ENCODE measurements around the gene CCDC85C. TPM values are rescaled to one million over a fixed set of nuclear protein-coding genes. Genes with fewer than 3 reads are reported as not detected.

Gene CCDC85C
- total and polyA plus RNA-seq, 2 of the 4 experiments (the other 2 are of a cell fraction) = 16.0 to 19.0 TPM

DNA sequence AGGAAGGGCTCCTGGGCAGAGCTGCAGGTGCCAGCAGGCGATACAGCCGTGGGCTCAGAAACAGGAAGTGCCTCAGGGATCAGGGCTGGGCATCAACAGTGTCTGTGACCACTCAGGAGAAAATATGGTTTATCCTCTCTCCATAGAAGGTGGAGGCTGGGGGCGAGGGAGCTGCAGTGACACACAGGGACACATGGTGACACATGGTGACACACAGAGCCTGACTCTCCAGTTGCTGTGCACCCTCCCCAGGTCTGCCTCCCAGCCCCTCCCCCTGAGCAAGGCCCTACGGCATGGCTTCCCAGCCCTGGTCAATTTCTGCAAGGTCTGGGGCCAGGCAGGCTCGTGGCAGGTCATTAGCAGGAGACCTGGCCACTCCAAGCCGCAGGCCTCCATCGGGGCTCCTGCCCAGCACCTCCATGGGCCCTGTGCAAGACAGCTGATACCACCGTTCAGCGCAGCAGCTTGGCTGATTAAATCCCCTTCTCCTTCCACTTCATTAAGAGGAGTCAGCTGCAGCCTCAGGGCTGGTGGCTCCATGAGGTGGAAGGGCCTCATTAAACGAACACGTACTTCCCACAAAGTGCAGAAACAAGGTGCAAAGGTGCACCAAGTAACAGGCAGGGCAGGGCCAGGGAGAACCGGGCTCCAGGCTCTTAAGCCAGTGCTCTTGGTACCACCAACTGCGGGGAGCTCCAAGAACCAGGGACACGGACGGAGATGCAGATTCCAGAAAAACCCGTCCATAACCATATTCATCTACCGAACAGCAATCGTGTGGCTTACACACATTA lies 62.1 kb downstream of the CCDC85C start:
- no peak overlapping the region for H3K56ac ChIP-seq (ENCODE audit: extremely low read depth, insufficient read depth, low read length)
- H3K36me3 ChIP-seq (ENCODE audit: control insufficient read depth, insufficient read depth, low read length) = no peaks in the 10 kb centered on the region
- no peak for TF ChIP-seq CTCF (conservative IDR thresholded peaks at IDR 0.05; ENCODE audit: low read depth, low read length)
- no peak for TF ChIP-seq MAZ (IDR thresholded peaks at IDR 0.05; ENCODE audit: borderline replicate concordance, low read depth, low read length)
- no peak for TF ChIP-seq POLR2A (IDR thresholded peaks at IDR 0.05; ENCODE audit: low read depth, low read length)
- no peak for TF ChIP-seq BHLHE40 (IDR thresholded peaks at IDR 0.05; ENCODE audit: low read depth, low read length)
- no peak for TF ChIP-seq SMC3 (IDR thresholded peaks at IDR 0.05; ENCODE audit: low read depth, low read length)
- TF ChIP-seq RAD21 (IDR thresholded peaks at IDR 0.05; ENCODE audit: low read length) = no peak
- TF ChIP-seq RFX5 (IDR thresholded peaks at IDR 0.05; ENCODE audit: low read depth, low read length) = no peak
- no peak for TF ChIP-seq NFE2L2 (IDR thresholded peaks at IDR 0.05; ENCODE audit: low read depth, low read length)
- H3K4me2 ChIP-seq (ENCODE audit: low read depth, low read length) = no peak overlapping the region
- no peak overlapping the region for H2BK15ac ChIP-seq (ENCODE audit: low read depth, low read length)
- peaks cover 53% of the 10 kb centered on the region for H4K20me1 ChIP-seq (ENCODE audit: insufficient read depth, low read length)
- H4K8ac ChIP-seq (ENCODE audit: low read depth in 2 of 2, low read length in 2 of 2) = no peak overlapping the region
- in situ Hi-C loops (cut with MboI; ENCODE audit: low sequenced_read_pairs) (no loop called here), dilution Hi-C loops (cut with HindIII; ENCODE audit: low sequenced_read_pairs, unreplicated experiment) (no loop called here), intact Hi-C loops (cut with micrococcal nuclease) (no loop called here)
- no peak overlapping the region for H3K4me3 ChIP-seq (ENCODE audit: insufficient read depth, low read depth, low read length)
- no peak overlapping the region for H3K14ac ChIP-seq (replicated peaks; ENCODE audit: low read depth, low read length)
- H2AK9ac ChIP-seq (replicated peaks; ENCODE audit: low read depth, low read length, poor library complexity) = peak overlapping the region; percentile 37
- H2AK5ac ChIP-seq (ENCODE audit: low read depth, low read length) = no peak overlapping the region
- no peak overlapping the region for H3K27ac ChIP-seq (ENCODE audit: insufficient read depth, low read length)
- no peak overlapping the region for H3K18ac ChIP-seq (ENCODE audit: low read depth, low read length)
- H3K9me1 ChIP-seq (ENCODE audit: insufficient read depth, low read length) = peaks cover 21% of the 10 kb centered on the region
- no peak for DNase-seq
- ChIA-PET CTCF (no interaction called here), POLR2A (ENCODE audit: unreplicated experiment) (interaction anchor here (0.6 kb wide), 1 partner anchor 28 kb away, joined by 5 read pairs; no protein-coding TSS in a partner anchor)
- H3K4me1 ChIP-seq (ENCODE audit: control insufficient read depth, insufficient read depth, low read length) = peaks cover 23% of the 10 kb centered on the region
- ATAC-seq (ENCODE audit: low read depth) = no peak
- H3K23ac ChIP-seq (ENCODE audit: low read depth, low read length) = no peak overlapping the region
- H3K9me3 ChIP-seq (ENCODE audit: control insufficient read depth, insufficient read depth, low read length) = no peaks in the 10 kb centered on the region
- H2BK5ac ChIP-seq (ENCODE audit: low read depth, low read length, poor library complexity, severe bottlenecking) = no peak overlapping the region
- H2AFZ ChIP-seq (replicated peaks; ENCODE audit: low read length, poor library complexity) = no peak overlapping the region
- 87% methylated on average over 3 of the region's 18 CpGs; no CpG with 5 or more reads in 1 of the 2 experiments for WGBS, 2 experiments (ENCODE audit: extremely low coverage in 2 of 2, insufficient read length in 1 of 2)
- H4K91ac ChIP-seq (ENCODE audit: insufficient read depth, low read depth, low read length) = no peak overlapping the region
- H3K9ac ChIP-seq (ENCODE audit: low read depth, low read length) = no peak overlapping the region
- H2BK120ac ChIP-seq (ENCODE audit: low read depth, low read length) = no peak overlapping the region
- H3K4ac ChIP-seq (ENCODE audit: low read depth, low read length) = 0 out of 2 replicates have a peak overlapping the region, but pooled peaks have one; percentile 9
- H3K27me3 ChIP-seq (ENCODE audit: control insufficient read depth, insufficient read depth, low read length) = no peaks in the 10 kb centered on the region
- no peak overlapping the region for H2BK20ac ChIP-seq (ENCODE audit: low read depth, low read length)
- no TSS peak for BruUV-seq (replicated peaks)
- no peak overlapping the region for H4K5ac ChIP-seq (ENCODE audit: low read depth, low read length)
- H3K79me1 ChIP-seq (ENCODE audit: low read depth in 1 of 2, low read length in 2 of 2) = peaks cover 59 to 89% of the 10 kb centered on the region in 2 experiments
